Measurements from ENCODE around the gene SAV1.
"Not testable (repeated sequence)": the region's sequence is repeated elsewhere in the genome, so short reads cannot be mapped to it uniquely, and the experiment has no call there.

Gene SAV1

DNA sequence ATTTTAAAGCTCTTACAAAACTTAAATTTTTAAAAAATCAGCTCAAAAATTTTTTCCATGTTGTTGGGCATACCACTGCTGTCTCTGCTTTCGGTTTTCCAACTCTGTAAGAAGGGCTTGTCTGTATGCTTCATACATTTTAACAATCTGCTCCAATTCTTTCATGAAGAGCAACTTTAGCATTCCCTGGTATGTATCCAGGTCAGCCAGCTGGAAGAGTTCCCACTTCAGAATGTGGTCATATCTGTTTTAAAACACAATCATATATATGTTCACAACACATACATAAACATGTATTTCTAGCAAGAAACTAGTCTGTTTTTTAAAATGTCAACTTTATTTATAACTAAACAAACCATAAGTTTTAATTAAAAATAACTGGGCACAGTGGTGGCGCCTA lies 33.0 kb downstream of the SAV1 start:
- H3K4me1 Mint-ChIP-seq (ENCODE audit: low read depth) = no peaks in the 10 kb centered on the region
- H3K36me3 Mint-ChIP-seq = peaks cover 8% of the 10 kb centered on the region
- no peak overlapping the region for H3K4me3 Mint-ChIP-seq
- H3K27me3 Mint-ChIP-seq = no peaks in the 10 kb centered on the region
- no peaks in the 10 kb centered on the region for H3K9me3 Mint-ChIP-seq (ENCODE audit: low read depth)
- no peak overlapping the region for H3K27ac Mint-ChIP-seq

DNA sequence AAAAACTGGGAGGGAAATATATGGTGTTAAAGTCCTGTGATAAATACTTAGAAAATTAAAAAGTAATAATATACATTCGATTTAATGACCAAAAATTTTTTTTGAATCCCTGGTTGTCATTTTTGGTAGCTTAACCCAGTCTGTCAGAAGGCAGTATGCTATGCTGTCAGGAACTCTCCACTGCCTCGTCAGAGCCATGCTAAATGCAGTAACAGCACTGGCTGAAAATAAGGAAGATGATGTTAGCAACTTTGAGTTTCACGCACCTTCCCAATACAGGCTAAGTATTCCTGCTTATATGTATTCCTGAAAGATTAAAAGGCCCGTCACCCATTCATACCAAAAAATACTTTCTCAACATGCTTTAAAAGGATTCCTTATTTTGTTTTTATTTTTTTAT lies 34.2 kb downstream of the SAV1 start:
- Mint-ChIP-seq H3K4me3 (no peak overlapping the region), H3K9me3 (ENCODE audit: low read depth) (no peaks in the 10 kb centered on the region), H3K27ac (no peak overlapping the region), H3K4me1 (ENCODE audit: low read depth) (no peaks in the 10 kb centered on the region), H3K27me3 (no peaks in the 10 kb centered on the region), H3K36me3 (peaks cover 6% of the 10 kb centered on the region)

DNA sequence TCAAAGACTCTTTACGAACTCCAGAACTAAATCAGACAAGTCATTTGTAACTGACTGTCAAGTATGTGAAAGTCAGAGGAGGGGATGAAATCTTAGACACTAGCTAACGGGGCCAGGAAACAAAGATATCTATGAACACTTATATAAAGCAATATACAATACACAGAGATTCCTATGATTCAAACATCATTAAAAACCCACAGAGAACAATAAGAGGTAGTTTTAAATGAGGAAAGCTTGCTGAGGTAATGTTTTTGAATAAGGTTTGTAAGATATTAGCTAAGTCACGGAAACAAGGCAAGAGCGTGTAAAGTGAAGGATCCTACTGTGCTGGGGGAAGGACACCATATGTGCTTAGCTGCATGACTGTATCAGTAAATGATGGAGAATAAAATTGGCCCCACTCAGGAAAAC lies 36.7 kb downstream of the SAV1 start:
- Mint-ChIP-seq H3K4me1 (ENCODE audit: low read depth) (no peaks in the 10 kb centered on the region), H3K27ac (no peak overlapping the region), H3K27me3 (no peaks in the 10 kb centered on the region)

DNA sequence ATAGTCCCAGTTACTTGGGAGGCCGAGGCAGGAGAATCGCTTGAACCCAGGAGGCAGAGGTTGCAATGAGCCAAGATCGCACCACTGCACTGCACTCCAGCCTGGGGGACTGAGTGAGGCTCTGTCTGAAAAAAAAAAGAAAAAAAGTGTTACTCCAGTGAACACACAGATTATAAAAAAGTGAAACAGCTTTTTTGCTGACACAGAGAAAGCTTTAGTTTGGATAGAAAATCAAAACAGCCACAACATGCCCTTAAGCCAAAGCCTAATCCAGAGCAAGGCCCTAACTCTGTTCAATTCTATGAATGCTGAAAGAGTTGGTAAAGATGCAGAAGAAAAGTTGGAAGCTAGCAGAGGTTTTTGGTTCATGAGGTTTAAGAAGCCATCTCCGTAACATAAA lies 43.2 kb downstream of the SAV1 start:
- not testable (repeated sequence) for H3K36me3 Mint-ChIP-seq

More for the DNA sequence above, 36.7 kb downstream of the SAV1 start:
- H3K36me3 Mint-ChIP-seq = peaks cover 4% of the 10 kb centered on the region
- no peaks in the 10 kb centered on the region for H3K9me3 Mint-ChIP-seq (ENCODE audit: low read depth)
- H3K4me3 Mint-ChIP-seq = no peak overlapping the region

DNA sequence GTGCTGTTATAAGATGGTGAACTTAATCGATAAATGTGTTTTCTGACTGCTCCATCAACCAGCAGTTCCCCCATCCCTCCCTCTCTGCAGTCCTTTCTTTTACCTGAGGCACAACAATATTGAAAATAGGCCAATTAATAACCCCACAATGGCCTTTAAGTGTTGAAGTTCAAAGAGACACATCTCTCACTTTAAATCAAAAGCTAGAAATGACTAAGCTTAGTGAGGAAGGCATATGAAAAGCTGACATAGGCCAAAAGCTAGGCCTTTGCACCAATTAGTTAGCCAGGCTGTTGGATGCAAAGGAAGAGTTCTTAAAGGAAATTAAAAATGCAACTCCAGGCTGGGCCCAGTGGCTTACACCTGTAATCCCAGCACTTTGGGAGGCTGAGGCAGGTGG lies 43.7 kb downstream of the SAV1 start:
- Mint-ChIP-seq H3K4me1 (ENCODE audit: low read depth) (no peaks in the 10 kb centered on the region), H3K27me3 (no peaks in the 10 kb centered on the region), H3K27ac (no peak overlapping the region), H3K36me3 (peaks cover 3% of the 10 kb centered on the region), H3K4me3 (no peak overlapping the region), H3K9me3 (ENCODE audit: low read depth) (no peaks in the 10 kb centered on the region)

More for the DNA sequence above, 43.2 kb downstream of the SAV1 start:
- not testable (repeated sequence) for H3K9me3 Mint-ChIP-seq (ENCODE audit: low read depth); H3K4me1 Mint-ChIP-seq (ENCODE audit: low read depth); H3K4me3 Mint-ChIP-seq; H3K27ac Mint-ChIP-seq; H3K27me3 Mint-ChIP-seq

DNA sequence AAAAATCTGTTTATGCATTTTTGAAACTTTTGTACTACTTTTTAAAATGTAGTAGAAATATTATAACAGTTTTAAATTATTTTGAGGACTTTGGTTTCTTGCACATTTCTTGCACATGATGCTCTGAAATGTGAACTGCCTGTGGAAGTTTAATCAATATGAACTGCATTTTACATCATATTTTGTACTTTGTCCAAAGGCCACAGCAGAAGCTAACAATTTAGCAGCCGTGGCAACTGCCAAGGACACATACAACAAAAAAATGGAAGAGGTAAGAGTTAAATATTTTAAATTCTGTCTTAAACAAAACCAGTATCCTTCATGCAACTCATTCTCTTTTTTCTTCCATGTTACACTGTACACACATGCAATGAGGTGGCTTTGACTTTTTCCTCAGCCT lies 45.1 kb downstream of the SAV1 start:
- H3K4me3 Mint-ChIP-seq = no peak overlapping the region

DNA sequence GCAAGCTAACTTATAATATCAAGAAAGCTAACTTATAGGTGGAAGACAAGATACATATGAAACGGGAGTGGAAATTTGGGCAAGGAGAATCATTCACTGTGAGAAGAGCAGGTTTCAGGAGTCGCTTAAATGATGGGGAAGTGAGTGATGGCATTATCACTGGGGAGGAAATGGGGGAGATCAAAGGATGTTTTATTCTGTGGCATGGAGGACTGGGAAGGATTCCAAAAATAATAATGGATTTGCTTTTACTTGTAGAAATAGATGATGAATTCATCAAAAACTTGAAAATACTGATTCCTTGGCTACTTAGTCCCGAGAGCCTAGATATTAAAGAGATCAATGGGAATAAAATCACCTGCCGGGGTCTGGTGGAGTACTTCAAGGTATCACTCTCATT lies 47.8 kb downstream of the SAV1 start:
- no peak overlapping the region for H3K4me3 Mint-ChIP-seq
- H3K27ac Mint-ChIP-seq = no peak overlapping the region
- H3K27me3 Mint-ChIP-seq = no peaks in the 10 kb centered on the region
- H3K36me3 Mint-ChIP-seq = peaks cover 7% of the 10 kb centered on the region
- H3K4me1 Mint-ChIP-seq (ENCODE audit: low read depth) = no peaks in the 10 kb centered on the region
- H3K9me3 Mint-ChIP-seq (ENCODE audit: low read depth) = no peaks in the 10 kb centered on the region

More for the DNA sequence above, 45.1 kb downstream of the SAV1 start:
- Mint-ChIP-seq H3K27me3 (no peaks in the 10 kb centered on the region), H3K27ac (no peak overlapping the region), H3K4me1 (ENCODE audit: low read depth) (no peaks in the 10 kb centered on the region), H3K36me3 (peaks cover 3% of the 10 kb centered on the region), H3K9me3 (ENCODE audit: low read depth) (no peaks in the 10 kb centered on the region)

DNA sequence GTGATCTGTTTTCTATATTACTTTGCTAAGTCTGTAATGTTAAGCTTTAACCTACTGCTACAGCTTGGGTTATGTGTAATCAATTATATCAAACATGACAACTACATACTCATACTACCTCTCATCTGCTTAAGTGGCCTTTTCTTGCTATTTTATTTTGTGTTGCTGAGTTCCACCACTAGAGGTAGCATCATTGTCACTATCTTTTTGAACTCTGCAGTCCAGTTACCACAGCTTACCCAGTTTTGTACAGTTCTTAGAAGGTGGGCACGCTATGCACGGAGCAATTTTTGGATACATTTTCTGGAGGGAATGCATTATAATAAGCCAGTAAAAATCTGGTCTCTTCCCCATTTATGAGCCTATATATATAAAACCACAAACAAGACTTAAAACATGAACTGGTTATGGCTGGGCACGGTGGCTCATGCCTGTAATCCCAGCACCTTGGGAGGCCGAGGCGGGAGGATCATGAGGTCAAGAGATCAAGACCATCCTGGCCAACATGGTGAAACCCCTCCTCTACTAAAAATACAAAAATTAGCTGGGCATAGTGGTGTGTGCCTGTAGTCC lies 48.5 kb downstream of the SAV1 start:
- Mint-ChIP-seq H3K36me3 (peaks cover 8% of the 10 kb centered on the region), H3K27me3 (no peaks in the 10 kb centered on the region), H3K9me3 (ENCODE audit: low read depth) (no peaks in the 10 kb centered on the region), H3K27ac (no peak overlapping the region), H3K4me3 (no peak overlapping the region), H3K4me1 (ENCODE audit: low read depth) (no peaks in the 10 kb centered on the region)

DNA sequence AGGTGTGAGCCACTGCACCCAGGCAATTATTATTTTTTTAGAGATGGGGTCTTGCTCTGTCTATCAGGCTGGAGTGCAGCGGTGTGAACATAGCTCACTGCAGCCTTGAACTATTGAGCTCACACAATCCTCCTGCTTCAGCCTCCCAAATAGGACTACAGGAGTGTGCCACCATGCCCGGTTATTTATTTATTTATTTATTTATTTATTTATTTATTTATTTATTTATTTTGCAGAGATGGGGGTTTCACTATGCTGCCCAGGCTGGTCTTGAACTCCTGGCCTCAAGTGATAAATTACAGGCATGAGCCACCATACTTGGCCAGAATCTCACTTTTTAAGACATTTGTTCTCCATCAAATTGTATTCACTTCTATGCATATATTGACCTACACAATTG lies 51.8 kb downstream of the SAV1 start:
- Mint-ChIP-seq H3K36me3 (peaks cover 8% of the 10 kb centered on the region), H3K27ac (no peak overlapping the region), H3K4me1 (ENCODE audit: low read depth) (no peaks in the 10 kb centered on the region), H3K9me3 (ENCODE audit: low read depth) (no peaks in the 10 kb centered on the region), H3K27me3 (no peaks in the 10 kb centered on the region), H3K4me3 (no peak overlapping the region)

DNA sequence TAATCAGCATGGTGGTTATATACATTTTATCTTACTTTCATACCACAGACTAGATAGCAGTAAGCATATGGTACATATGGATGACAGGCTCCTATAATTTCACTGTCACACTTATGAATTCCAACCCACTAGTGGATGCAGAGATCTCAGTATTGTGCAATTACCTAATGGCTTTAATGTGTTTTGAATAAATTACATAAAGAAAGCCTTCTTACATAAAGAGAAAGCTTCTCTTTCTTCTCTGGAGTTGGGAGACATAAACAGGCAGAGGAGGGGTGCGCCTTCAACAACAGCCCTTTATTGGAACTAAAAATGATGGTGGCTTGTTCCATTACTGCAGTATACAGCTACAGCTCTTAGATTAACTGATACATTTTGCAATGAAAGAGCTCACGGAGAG lies 52.6 kb downstream of the SAV1 start:
- Mint-ChIP-seq H3K4me1 (ENCODE audit: low read depth) (no peaks in the 10 kb centered on the region), H3K4me3 (no peak overlapping the region), H3K27me3 (no peaks in the 10 kb centered on the region), H3K27ac (no peak overlapping the region), H3K9me3 (ENCODE audit: low read depth) (no peaks in the 10 kb centered on the region), H3K36me3 (peaks cover 8% of the 10 kb centered on the region)

DNA sequence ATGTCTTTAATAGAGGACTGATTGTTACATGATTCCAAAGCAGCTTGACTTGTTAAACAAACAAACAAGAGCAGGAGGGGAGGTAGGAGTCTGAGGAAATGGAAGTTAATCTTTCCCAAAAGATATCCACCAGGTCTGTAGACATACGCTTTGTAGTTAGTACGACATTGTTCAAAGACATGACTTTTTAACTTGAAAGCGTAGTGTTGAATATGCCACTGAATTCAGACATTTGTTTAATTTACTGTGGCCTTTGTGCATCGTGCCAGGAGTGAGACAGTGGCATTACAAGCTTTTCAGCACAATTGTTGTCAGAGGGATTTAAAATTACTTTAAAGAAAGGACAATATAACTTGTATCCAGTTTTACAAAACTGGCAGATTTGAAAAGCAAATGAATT lies 53.0 kb downstream of the SAV1 start:
- H3K4me1 Mint-ChIP-seq (ENCODE audit: low read depth) = no peaks in the 10 kb centered on the region
- H3K27me3 Mint-ChIP-seq = no peaks in the 10 kb centered on the region
- H3K27ac Mint-ChIP-seq = no peak overlapping the region
- no peak overlapping the region for H3K4me3 Mint-ChIP-seq
- no peaks in the 10 kb centered on the region for H3K9me3 Mint-ChIP-seq (ENCODE audit: low read depth)
- peaks cover 8% of the 10 kb centered on the region for H3K36me3 Mint-ChIP-seq

DNA sequence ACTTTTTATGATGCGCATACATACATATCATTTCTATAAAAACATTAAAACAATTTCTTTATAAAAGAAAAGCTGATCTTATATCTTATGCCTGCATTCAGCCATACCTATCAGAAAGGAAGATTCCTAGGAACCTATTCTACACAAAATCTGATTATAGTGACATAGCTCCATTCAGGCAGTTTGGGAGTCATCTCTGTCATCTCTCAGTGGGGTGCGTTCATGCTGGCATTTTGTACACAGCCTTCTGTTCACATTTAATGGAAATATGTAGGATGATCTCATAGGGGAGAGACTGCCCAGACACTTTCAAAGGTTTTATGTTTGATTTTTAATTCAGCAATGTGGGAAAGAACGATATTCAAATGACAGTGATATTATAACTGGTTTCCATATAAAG lies 55.3 kb downstream of the SAV1 start:
- H3K36me3 Mint-ChIP-seq = peaks cover 8% of the 10 kb centered on the region
- H3K27ac Mint-ChIP-seq = no peak overlapping the region
- no peak overlapping the region for H3K4me3 Mint-ChIP-seq
- no peaks in the 10 kb centered on the region for H3K27me3 Mint-ChIP-seq
- no peaks in the 10 kb centered on the region for H3K9me3 Mint-ChIP-seq (ENCODE audit: low read depth)
- H3K4me1 Mint-ChIP-seq (ENCODE audit: low read depth) = no peaks in the 10 kb centered on the region

DNA sequence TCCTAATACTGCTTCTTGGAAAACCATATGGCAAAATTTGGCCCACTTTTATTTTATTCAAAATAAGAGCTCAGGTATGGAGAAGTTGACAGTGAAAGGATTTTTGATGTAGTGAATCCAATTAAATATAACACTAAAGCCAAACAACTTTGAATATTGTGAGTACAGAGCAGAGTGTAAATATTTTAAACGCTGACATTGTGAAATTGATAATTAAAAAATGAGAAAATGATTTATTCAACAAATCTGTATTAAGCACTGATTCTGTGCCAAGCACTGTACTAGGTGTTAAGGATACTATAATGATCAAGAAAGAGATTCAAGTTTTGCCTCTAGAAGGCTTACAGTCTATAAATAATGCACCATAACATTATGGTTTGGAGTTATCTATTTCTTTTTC lies 57.6 kb downstream of the SAV1 start:
- no peak overlapping the region for H3K4me3 Mint-ChIP-seq
- peaks cover 2% of the 10 kb centered on the region for H3K36me3 Mint-ChIP-seq
- peaks cover 4% of the 10 kb centered on the region for H3K27me3 Mint-ChIP-seq
- no peaks in the 10 kb centered on the region for H3K9me3 Mint-ChIP-seq (ENCODE audit: low read depth)
- no peak overlapping the region for H3K27ac Mint-ChIP-seq
- no peaks in the 10 kb centered on the region for H3K4me1 Mint-ChIP-seq (ENCODE audit: low read depth)

DNA sequence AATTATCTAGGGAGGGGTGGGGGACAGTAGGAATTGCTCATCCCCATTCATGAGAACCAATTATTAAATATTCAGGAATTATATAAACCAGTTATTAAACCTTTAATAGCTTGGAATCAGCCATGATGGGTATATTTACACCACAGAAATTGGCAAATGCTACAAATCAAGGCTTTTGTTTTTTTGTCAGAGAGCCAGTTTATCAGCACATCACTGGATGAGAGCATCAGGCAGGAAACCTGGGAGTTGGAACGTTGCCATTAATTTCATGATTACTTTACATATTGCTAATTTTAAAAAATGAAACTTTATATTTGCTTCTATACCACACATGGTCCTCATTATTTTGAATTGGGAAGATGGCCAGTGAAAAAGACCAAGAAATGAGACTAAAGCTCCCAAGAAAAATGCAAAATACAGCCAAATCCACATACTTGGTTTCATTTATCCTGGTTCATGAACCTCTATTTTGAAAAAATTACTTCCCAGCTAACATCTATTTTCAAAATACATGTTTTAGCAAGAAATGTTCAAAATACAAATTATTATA lies 59.7 kb downstream of the SAV1 start:
- no peak overlapping the region for H3K4me3 Mint-ChIP-seq
- no peaks in the 10 kb centered on the region for H3K36me3 Mint-ChIP-seq
- H3K27ac Mint-ChIP-seq = no peak overlapping the region
- H3K4me1 Mint-ChIP-seq (ENCODE audit: low read depth) = no peaks in the 10 kb centered on the region
- H3K9me3 Mint-ChIP-seq (ENCODE audit: low read depth) = no peaks in the 10 kb centered on the region
- H3K27me3 Mint-ChIP-seq = peaks cover 4% of the 10 kb centered on the region

DNA sequence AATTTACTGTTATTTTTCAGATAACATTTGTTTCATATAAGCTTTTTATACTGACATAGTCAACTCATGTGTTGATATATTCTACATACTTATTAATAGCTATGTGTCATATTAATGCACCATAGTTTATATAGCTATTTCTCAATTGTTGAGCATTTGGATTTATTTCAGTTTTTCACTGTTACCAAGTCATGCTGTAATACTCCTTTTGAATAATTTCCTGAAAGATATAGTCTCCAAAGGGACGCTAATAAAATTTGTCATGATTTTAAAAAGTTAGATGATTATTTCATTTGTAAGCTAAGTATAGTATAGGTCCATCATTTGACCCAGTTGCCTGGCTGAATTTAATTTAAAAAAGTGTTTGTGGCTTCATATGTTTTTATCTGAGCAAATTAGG lies 60.3 kb downstream of the SAV1 start:
- H3K4me3 Mint-ChIP-seq = no peak overlapping the region
- peaks cover 4% of the 10 kb centered on the region for H3K27me3 Mint-ChIP-seq

DNA sequence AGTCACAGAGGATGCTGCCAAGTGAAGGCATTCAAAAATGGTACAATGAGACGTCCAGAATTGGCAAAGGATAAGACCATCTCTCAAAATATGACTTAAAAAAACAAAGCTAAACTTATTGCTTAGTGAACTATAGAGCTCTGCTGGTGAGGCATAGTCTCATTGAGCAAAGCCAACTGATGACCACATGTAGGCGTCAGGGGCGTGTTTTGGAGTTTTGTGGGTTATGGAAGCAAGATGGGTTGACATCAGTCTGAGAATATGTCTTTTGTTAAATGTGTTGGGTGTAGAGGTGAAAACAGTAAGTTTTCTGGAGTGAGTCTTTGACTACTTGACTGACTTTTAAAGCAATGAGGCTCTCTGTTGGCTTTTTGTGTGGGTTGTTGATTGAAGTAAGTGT lies 60.9 kb downstream of the SAV1 start:
- H3K36me3 Mint-ChIP-seq = no peaks in the 10 kb centered on the region
- no peaks in the 10 kb centered on the region for H3K4me1 Mint-ChIP-seq (ENCODE audit: low read depth)
- H3K27ac Mint-ChIP-seq = no peak overlapping the region
- no peaks in the 10 kb centered on the region for H3K9me3 Mint-ChIP-seq (ENCODE audit: low read depth)
- H3K27me3 Mint-ChIP-seq = peaks cover 4% of the 10 kb centered on the region
- H3K4me3 Mint-ChIP-seq = no peak overlapping the region

More for the DNA sequence above, 60.3 kb downstream of the SAV1 start:
- no peaks in the 10 kb centered on the region for H3K9me3 Mint-ChIP-seq (ENCODE audit: low read depth)
- H3K36me3 Mint-ChIP-seq = no peaks in the 10 kb centered on the region
- H3K4me1 Mint-ChIP-seq (ENCODE audit: low read depth) = no peaks in the 10 kb centered on the region
- H3K27ac Mint-ChIP-seq = no peak overlapping the region

Data from activated naive CD8-positive, alpha-beta T cell (primary cell).